Measurements from ENCODE around the gene IQCM. TPM values are rescaled to one million over a fixed set of nuclear protein-coding genes. Genes with fewer than 3 reads are reported as not detected.

Gene IQCM
- total and polyA plus RNA-seq, 2 donors (not counting 3 experiments of a cell fraction or from before 2014, with no cell fraction given): not detected

DNA sequence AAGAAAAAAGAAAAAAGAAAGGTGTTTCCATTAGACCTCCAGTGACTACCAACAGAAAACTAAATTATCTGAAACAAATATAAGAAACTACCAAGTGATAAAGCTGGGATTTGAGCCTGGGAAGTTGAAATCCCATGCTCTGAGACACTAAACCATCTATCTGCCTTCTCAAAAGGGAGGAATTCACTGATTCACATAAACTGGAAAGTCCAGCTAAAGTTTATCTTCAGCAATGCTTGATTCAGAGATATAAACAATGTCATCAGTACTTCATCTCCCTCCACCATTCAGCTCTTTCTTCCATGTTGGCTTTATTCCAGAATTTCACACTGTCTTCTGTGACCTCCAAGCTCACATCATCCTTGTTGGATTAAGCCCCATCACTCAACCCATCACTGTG lies 96.3 kb downstream of the IQCM start:
- ChIA-PET POLR2A (no interaction called here), CTCF (no interaction called here)
- H3K79me2 ChIP-seq (ENCODE audit: control insufficient read depth, insufficient read depth, low read length): no peaks in the 10 kb centered on the region
- no peaks in the 10 kb centered on the region for H3K4me1 ChIP-seq (ENCODE audit: control insufficient read depth, extremely low read depth, insufficient read depth, low read length)
- DNase-seq (ENCODE audit: low read depth, low spot score) (no peak), FAIRE-seq (no peak)
- no peaks in the 10 kb centered on the region for H4K20me1 ChIP-seq (replicated peaks; ENCODE audit: control insufficient read depth, extremely low read depth, insufficient read depth, low read length)
- no peak overlapping the region for H3K27ac ChIP-seq (ENCODE audit: insufficient read depth, low read depth, low read length)
- H3K36me3 ChIP-seq (ENCODE audit: control insufficient read depth in 2 of 2, extremely low read depth in 1 of 2, insufficient read depth in 2 of 2, low read length in 2 of 2): no peaks in the 10 kb centered on the region
- no peaks in the 10 kb centered on the region for H3K9me3 ChIP-seq (replicated peaks; ENCODE audit: control insufficient read depth, insufficient read depth, low read length)
- dilution Hi-C loops (cut with MboI; ENCODE audit: extremely low pct_ligation_motif_present, low sequenced_read_pairs) (no loop called here), intact Hi-C loops (cut with micrococcal nuclease) (no loop called here)
- TF ChIP-seq POLR2A (IDR thresholded peaks at IDR 0.05; ENCODE audit: low read depth, low read length) (no peak), JUN (IDR thresholded peaks at IDR 0.05; ENCODE audit: borderline replicate concordance, insufficient read depth, insufficient read length, low read depth) (no peak), EZH2 (IDR thresholded peaks at IDR 0.05; ENCODE audit: borderline replicate concordance, low read depth, low read length, severe bottlenecking) (no peak), MYC (IDR thresholded peaks at IDR 0.05; ENCODE audit: low read depth, low read length) (no peak), FOS (IDR thresholded peaks at IDR 0.05; ENCODE audit: borderline replicate concordance, insufficient read depth, low read length) (no peak), GATA2 (IDR thresholded peaks at IDR 0.05; ENCODE audit: insufficient read depth, insufficient read length, low read depth, low read length) (no peak), POLR2AphosphoS5 (IDR thresholded peaks at IDR 0.05; ENCODE audit: insufficient read depth, low read depth, low read length) (no peak)
- TF ChIP-seq, protein P1, sequence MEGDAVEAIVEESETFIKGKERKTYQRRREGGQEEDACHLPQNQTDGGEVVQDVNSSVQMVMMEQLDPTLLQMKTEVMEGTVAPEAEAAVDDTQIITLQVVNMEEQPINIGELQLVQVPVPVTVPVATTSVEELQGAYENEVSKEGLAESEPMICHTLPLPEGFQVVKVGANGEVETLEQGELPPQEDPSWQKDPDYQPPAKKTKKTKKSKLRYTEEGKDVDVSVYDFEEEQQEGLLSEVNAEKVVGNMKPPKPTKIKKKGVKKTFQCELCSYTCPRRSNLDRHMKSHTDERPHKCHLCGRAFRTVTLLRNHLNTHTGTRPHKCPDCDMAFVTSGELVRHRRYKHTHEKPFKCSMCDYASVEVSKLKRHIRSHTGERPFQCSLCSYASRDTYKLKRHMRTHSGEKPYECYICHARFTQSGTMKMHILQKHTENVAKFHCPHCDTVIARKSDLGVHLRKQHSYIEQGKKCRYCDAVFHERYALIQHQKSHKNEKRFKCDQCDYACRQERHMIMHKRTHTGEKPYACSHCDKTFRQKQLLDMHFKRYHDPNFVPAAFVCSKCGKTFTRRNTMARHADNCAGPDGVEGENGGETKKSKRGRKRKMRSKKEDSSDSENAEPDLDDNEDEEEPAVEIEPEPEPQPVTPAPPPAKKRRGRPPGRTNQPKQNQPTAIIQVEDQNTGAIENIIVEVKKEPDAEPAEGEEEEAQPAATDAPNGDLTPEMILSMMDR (IDR thresholded peaks at IDR 0.05; ENCODE audit: extremely low read depth in 1 of 2, insufficient read depth in 1 of 2, low read depth in 1 of 2, low read length in 2 of 2): no peak
- TF ChIP-seq, protein P2, sequence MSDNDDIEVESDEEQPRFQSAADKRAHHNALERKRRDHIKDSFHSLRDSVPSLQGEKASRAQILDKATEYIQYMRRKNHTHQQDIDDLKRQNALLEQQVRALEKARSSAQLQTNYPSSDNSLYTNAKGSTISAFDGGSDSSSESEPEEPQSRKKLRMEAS (IDR thresholded peaks at IDR 0.05; ENCODE audit: insufficient read depth, insufficient read length): no peak
- H3K9ac ChIP-seq (replicated peaks; ENCODE audit: extremely low read depth, insufficient read depth, low read length): no peak overlapping the region
- H3K4me3 ChIP-seq (replicated peaks in 1 of 3; ENCODE audit: insufficient read depth in 1 of 3, low read depth in 1 of 3, low read length in 3 of 3): no peak overlapping the region
- no peak overlapping the region for H2AFZ ChIP-seq (ENCODE audit: low read depth, low read length)
- H3K9me1 ChIP-seq (replicated peaks; ENCODE audit: control insufficient read depth, extremely low read depth, insufficient read depth, low read length): no peaks in the 10 kb centered on the region
- no peak overlapping the region for H3K4me2 ChIP-seq (ENCODE audit: insufficient read depth, low read length)
- no peaks in the 10 kb centered on the region for H3K27me3 ChIP-seq (ENCODE audit: control insufficient read depth in 2 of 2, insufficient read depth in 2 of 2, low read length in 2 of 2)
- BruUV-seq (replicated peaks): no TSS peak
